GM19238 (cell line): Measurements from ENCODE around the gene CX3CL1.
"Not testable (repeated sequence)": the region's sequence is repeated elsewhere in the genome, so short reads cannot be mapped to it uniquely, and the experiment has no call there.

Experiments used
- DNase-seq: peaks from one replicate; pipeline ENCODE4 v3.0.0; 2011; ENCODE audit warnings: low spot score; ENCODE audit not compliant: insufficient read length

The CX3CL1 gene

DNA sequence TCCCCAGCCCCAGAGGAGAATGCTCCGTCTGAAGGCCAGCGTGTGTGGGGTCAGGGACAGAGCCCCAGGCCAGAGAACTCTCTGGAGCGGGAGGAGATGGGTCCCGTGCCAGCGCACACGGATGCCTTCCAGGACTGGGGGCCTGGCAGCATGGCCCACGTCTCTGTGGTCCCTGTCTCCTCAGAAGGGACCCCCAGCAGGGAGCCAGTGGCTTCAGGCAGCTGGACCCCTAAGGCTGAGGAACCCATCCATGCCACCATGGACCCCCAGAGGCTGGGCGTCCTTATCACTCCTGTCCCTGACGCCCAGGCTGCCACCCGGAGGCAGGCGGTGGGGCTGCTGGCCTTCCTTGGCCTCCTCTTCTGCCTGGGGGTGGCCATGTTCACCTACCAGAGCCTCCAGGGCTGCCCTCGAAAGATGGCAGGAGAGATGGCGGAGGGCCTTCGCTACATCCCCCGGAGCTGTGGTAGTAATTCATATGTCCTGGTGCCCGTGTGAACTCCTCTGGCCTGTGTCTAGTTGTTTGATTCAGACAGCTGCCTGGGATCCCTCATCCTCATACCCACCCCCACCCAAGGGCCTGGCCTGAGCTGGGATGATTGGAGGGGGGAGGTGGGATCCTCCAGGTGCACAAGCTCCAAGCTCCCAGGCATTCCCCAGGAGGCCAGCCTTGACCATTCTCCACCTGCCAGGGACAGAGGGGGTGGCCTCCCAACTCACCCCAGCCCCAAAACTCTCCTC, 10.4 kb downstream of the CX3CL1 start:
- DNase-seq = no peak

DNA sequence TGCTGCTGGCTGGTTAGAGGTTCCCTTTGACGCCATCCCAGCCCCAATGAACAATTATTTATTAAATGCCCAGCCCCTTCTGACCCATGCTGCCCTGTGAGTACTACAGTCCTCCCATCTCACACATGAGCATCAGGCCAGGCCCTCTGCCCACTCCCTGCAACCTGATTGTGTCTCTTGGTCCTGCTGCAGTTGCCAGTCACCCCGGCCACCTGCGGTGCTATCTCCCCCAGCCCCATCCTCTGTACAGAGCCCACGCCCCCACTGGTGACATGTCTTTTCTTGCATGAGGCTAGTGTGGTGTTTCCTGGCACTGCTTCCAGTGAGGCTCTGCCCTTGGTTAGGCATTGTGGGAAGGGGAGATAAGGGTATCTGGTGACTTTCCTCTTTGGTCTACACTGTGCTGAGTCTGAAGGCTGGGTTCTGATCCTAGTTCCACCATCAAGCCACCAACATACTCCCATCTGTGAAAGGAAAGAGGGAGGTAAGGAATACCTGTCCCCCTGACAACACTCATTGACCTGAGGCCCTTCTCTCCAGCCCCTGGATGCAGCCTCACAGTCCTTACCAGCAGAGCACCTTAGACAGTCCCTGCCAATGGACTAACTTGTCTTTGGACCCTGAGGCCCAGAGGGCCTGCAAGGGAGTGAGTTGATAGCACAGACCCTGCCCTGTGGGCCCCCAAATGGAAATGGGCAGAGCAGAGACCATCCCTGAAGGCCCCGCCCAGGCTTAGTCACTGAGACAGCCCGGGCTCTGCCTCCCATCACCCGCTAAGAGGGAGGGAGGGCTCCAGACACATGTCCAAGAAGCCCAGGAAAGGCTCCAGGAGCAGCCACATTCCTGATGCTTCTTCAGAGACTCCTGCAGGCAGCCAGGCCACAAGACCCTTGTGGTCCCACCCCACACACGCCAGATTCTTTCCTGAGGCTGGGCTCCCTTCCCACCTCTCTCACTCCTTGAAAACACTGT, 11.3 kb downstream of the CX3CL1 start:
- DNase-seq = no peak

DNA sequence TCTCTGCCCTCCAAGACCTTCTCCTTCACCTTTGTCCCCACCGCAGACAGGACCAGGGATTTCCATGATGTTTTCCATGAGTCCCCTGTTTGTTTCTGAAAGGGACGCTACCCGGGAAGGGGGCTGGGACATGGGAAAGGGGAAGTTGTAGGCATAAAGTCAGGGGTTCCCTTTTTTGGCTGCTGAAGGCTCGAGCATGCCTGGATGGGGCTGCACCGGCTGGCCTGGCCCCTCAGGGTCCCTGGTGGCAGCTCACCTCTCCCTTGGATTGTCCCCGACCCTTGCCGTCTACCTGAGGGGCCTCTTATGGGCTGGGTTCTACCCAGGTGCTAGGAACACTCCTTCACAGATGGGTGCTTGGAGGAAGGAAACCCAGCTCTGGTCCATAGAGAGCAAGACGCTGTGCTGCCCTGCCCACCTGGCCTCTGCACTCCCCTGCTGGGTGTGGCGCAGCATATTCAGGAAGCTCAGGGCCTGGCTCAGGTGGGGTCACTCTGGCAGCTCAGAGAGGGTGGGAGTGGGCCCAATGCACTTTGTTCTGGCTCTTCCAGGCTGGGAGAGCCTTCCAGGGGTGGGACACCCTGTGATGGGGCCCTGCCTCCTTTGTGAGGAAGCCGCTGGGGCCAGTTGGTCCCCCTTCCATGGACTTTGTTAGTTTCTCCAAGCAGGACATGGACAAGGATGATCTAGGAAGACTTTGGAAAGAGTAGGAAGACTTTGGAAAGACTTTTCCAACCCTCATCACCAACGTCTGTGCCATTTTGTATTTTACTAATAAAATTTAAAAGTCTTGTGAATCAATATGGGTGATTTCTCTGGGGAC, 12.2 kb downstream of the CX3CL1 start:
- no peak for DNase-seq

DNA sequence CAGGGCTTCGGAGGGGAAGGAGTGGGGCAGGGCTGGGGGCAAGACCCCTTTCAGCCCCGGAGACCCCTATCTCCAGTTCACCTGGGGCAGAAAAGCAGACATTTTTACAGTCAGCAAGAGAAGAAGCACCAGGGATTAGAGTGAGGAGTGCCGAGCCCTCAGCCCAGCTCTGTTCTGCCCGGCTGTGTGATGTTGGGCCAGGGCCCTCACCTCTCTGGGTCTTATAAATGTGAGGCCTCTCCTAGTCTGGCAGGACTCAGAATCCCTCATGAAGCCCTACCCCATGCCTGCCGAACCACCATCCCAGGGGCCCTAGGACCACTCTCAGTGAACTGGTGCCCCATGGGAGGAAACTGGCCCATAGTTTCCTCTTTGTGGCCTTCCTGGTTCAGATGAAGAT, 12.8 kb downstream of the CX3CL1 start:
- no peak for DNase-seq

DNA sequence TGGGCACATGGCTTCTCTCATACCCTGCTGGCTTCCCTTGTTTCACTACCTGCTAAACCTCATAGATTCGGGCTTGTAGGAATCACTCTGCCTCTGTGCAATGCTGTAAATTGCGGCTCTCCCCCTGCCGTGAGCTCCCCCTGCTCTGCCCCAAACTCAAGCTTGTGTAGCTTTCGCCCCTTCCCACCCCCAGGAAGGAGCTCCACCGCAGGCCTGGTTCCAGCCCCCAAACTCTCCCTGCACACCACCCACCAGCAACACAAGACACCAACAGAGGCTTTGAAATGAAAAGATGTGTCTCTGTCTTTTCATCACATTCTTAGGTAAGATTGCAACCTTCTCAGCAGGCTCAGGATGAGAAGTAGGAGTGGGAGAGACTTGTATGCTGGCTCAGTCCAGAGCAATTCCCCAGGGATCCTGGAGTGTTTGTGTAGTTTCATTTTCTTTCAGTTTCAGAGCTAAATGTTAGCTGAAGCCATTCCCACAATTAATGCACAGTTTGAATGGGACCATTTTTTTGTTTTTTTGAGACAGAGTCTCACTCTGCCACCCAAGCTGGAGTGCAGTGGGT, 14.2 kb downstream of the CX3CL1 start:
- DNase-seq = no peak

DNA sequence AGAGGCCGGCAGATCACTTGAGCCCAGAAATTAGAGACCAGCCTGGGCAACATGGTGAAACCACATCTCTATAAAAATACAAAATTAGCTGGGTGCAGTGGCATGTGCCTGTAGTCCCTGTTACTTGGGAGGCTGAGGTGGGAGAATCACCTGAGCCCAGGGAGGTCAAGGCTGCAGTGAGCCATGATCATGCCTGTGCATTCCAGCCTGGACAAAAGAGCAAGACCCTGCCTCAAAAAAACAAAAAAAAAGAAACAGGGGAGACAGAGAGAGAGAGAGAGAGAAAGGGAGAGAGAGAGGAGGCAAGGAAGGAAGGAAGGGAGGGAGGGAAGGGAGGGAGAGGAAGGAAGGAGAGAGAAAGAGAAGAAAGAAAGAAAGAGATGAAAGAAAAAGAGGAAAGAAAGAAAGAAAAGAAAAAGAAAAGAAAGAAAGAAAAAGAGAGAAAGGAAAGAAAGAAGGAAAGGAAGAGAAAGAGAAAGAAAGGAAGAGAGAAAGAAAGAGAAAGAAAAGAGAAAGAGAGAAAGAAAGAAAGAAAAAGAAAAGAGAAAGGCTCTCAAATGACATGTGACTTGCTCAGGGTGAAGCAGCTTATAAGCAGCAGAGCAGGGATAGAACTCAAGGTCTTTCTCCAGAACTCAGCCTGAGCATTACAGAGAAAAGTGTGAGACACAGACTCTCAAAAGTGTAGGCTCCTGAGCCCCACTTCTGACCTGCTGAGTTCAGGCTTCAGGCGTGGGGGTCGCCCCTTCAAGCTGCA, 15.5 kb downstream of the CX3CL1 start:
- no peak for DNase-seq

DNA sequence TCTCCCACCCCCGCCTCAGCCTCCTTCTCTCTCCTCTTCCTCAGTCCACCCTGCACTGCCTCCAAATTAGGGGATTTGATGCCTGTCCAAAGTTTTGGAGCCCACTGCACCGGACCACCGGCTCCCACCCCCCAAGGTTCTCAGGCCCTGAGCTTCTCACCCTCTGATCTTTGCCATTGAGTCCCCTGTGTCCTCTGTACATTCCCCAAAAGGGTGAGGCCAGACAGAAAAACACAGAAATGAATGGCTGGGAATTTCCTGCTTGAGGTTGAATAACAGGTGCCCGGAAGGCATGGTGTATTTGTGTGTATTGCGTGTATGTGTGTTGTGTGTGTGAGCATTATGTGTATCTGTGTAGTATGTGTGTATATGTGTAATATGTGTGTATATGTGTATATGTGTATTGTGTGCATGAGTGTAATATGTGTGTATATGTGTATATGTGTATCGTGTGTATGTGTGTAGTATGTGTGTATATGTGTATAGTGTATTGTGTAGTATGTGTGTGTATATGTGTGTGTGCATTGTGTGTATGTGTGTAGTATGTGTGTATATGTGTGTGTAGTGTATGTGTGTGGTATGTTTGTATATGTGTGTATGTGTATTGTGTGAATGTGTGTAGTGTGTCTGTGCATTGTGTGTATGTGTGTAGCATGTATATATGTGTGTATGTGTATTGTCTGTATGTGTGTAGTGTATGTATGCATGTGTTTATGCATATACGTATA, 16.2 kb downstream of the CX3CL1 start:
- DNase-seq = no peak

DNA sequence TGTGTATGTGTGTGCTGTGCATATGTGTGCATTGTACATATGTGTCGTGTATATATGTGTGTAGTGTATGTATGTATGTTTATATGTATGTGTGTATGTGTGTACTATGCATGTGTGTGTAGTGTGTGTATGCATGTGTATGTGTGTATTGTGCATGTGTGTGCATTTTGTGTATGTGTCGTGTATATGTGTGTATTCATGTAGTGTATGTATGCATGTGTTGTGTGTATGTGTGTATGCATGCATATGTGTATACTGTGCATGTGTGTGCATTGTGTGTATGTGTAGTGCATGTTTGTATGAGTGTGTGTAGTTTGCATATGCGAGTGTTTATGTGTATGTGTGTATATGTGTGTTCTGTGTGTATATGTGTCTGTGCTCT, 16.8 kb downstream of the CX3CL1 start:
- DNase-seq = no peak

DNA sequence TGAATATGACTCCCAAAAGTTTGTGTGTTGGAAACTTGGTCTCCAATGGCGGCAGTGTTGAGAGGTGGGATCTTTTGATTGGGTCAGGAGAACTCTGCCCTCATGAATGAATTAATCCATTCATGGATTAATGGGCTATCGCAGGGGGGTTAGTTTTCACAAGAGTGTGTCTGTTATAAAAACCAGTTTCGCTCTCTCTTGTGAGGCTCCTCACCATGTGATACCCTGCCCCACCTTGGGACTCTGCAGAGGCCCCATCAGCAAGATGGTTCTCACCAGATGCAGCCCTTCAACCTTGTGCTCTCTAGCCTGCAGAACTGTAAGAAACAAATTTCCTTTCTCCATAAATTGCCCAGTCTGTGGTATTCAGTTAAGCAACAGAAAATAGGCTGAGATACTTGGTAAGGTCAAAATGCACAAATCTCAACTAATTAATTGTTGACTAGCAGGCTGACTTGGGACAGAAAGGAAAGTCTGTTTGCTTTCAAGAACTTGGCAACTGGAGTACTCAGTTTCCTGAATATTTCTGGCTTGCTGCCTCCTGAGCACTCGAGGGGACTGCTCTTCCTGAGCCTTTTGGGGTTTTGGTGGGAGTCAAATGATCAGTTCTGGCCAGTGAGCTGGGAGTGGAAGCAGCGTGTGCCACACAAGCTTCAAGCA, 18.5 kb downstream of the CX3CL1 start:
- no peak for DNase-seq

DNA sequence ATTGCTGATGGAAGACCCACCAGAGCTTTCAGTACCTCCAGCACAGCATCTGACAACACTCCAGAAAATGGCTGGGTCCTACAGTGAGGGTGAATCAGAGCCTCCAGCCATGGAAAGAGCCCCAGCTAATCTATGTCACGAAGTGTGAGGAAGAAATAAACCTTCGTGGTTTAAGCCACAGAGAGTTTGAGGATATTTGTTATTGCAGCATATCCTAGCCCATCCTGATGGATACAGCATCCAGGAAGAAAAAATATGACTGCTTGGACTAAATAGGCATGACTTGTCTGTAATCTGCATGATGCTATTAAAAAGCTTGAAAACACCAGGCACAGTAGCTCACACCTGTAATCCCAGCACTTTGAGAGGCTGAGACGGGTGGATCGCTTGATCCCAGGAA, 19.0 kb downstream of the CX3CL1 start:
- no peak for DNase-seq

DNA sequence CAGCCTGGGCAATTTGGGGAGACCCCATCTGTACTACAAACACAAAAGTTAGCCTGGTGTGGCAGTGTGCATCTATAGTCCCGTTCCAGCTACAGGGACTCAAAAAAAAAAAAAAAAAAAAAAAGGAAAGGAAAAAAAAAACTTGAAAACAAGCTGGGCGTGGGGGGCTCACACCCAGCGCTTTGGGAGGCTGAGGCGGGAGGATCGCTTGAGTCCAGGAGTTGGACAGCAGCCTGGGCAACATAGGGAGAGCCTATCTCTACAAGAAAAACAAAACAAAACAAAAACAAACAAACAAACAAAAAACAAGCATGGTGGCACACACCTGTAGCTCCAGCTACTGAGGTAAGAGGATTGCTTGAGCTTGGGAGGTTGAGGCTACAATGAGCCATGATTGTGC, 19.4 kb downstream of the CX3CL1 start:
- DNase-seq = no peak

DNA sequence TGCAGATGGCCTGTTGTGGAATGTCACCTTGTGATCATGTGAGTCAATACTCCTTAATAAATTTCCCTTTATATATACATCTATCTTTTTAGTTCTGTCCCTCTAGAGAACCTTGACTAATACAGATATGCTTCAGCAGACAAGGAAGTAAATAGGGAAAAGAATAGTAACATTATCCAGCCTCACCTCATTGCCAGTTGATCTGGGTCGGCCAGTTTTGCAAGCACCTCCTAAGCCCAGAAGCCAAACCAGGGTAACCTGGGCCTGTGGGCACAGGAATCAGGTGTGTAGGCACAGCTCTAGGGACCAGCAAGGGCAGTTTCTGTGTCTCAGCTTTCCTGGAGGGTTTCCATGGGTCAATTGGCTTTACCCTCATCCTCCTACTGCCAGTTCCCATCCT, 20.4 kb downstream of the CX3CL1 start:
- DNase-seq = no peak

DNA sequence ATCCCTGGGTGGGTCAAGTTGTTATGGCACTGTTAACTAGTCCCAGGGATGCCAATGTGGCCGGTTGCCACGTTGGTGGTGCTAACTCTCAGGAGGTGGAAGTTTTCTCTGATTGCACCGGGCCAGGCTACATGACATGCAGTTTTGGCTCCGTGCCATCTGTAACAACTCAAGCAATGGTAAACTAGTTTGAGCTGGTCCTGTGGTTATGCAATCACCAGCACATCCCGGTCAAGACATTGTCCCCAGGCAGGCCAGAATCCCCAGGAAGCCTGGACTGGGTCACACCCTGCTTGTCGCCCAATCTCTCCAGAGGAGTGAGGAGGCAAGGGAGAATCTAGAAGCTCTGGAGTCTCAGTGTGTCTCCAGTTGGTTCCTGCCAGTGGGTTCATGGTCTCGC, 22.2 kb downstream of the CX3CL1 start:
- no peak for DNase-seq

DNA sequence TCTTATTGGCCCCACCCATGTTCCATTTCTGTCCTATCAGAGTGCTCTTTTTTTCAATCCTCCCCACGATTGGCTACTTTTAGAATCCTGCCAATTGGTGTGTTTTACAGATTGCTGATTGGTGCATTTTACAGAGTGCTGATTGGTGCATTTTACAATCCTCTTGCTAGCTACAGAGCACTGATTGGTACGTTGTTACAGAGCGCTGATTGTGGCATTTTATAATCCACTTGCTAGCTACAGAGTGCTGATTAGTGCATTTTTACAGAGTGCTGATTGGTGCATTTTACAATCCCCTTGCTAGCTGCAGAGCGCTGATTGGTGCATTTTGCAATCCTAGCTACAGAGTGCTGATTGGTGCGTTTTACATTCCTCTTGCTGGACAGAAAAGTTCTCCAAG, 22.7 kb downstream of the CX3CL1 start:
- no peak for DNase-seq

DNA sequence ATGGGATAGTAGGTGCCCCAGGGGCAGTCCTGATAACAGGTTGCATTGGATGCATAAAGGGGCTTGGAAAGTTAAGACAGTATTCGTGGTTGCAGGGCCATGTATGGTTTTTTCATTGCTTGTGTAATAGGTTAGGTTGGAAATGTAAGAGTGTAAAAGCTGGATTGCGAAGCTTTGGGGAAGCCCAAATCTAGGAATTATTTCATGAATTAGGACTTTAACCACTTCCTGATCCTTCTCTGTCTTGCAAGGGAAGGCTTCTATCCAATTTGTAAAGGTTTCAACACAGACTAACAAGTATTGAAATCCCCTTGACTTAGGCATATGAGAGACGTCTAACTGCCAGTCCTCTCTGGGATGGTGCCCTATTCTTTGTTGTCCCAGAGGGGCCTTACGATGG, 24.5 kb downstream of the CX3CL1 start:
- no peak for DNase-seq

DNA sequence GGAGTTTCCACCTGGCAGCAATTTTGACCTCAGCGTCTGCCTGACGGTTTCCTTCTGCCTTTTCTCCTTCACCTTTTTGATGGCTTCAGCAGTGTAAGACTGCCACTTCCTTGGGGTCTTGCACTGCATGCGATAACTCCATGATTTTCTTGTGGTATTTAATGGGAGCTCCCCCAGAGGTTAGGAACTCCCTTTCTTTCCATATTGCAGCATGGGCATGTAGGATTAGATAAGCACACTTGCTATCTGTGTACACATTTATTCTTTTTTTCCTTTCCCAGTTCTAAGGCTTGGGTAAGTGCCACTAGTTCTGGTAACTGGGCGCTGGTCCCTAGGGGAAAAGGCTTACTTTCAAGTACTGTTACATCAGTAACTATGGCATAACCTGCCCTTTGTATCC, 25.2 kb downstream of the CX3CL1 start:
- DNase-seq = not testable (repeated sequence)

DNA sequence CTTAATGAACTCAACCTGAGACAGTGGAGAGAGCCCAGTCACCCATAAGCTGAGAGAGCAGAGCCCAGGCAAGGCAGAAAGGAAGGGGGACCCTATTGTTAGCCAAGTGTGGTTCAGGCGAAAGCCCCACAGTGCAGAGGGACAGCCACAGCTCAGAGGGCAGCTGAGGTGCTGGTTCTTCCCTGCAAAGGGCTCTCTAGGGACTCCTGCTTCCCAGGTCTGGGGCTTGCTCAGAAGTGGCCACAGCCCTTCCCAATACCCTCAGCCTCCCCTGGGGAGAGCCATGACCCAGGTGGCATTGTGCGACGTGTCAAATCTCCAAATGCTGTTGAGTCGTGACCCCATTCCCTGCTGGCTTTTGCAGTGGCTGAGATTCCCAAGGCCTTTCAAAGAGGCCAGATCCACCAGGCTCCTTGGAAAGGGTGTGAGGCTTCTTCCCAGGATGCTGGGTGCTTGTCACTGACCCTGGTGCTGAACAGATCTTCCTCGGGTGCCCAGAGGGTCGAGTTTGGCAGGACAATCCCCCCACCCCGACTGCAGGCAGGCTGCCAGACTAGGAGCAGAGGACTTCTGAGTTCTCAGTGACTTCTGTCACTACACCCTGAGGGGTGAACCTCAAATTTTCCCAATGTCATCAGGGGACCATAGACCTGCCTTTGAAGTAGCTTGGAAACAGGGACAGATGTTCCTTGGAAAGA, 29.8 kb downstream of the CX3CL1 start:
- no peak for DNase-seq

DNA sequence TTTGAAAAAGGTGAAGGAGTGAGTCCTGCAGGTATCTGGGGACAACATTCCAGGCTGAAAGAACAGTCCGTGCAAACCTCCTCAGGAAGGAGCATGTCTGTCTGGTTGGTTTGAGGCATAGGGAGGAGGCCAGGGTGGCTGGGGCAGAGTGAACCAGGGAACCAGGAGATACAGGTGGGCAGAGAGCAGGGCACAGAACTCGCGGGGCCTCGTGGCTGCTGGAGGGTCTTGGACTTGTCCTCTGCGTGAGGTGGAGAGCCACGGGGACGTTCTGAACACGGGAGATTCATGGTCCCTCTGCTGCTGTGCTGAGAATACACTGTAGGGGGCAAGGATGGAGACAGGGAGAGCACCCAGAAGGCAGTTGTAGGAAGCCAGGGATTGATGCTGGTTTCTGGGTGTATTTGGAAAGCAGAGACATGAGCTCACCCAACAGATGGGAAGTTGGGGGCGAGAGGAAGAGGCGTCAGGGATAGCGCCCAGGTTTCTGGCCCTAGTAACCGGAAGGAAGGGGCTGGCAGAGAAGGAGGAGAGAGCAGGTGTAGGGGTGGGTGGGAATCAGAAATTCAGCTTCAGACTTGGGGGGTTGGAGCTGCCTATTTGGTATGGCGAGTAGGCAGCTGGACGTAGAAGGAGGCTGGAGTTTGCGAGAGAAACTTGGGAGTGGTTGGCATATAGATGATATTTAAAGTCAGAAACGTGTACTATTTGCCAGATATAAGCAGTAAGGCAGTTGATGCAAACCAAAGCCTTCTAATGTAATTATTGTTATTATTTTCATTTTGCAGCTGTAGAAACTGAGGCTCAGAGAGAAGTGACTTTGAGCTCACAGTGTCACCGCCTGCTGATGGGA, 31.9 kb downstream of the CX3CL1 start, which contains the start of gene CCL17:
Gene CCL17, plus strand, starts transcription at position 803 of the 853 bp plus-strand sequence. CDS start 9,166 bp downstream, outside the sequence.
- no peak for DNase-seq
